HepG2 (cell line): ENCODE measurements around the gene GJD4. TPM values are rescaled to one million over a fixed set of nuclear protein-coding genes. Genes with fewer than 3 reads are reported as not detected.

ENCODE experiments used
- ATAC-seq: fragments of 200-7000 bp; cut with Tn5 transposase; 3 replicates; pipeline ENCODE4 v1.9.1; 2020; ENCODE audit warnings: mild to moderate bottlenecking, moderate library complexity
- BruUV-seq: library from RNA; stranded (reverse); fragments of 400-500 nt; replicated peaks from 2 replicates; lab custom pipeline; 2021; lab: Mats Ljungman, UMichigan
- CTCF ChIA-PET: fragments of 300-600 bp; formaldehyde crosslinking; extraction: SDS; loops from one replicate; lab custom pipeline; 2021; ENCODE audit warnings: low total read pairs, inconsistent platforms, low intra/inter-chr PET ratio; lab: Yijun Ruan, JAX
- POLR2A ChIA-PET: fragments of 350-600 bp; sonication (Branson Sonifier 250); formaldehyde crosslinking; loops from one replicate; lab custom pipeline; 2020; ENCODE audit warnings: antibody characterized with exemption, inconsistent platforms; lab: Yijun Ruan, JAX
- DNase-seq: peaks from one replicate; pipeline ENCODE4 v3.0.0-alpha.2; 2015; ENCODE audit warnings: low spot score
- FAIRE-seq: peaks from 3 replicates; lab custom pipeline; 2011; peaks lifted over from hg19 to GRCh38; lab: Jason Lieb, UNC
- H2AFZ ChIP-seq: one replicate; pipeline ENCODE4 v1.6.1; 2011; ENCODE audit warnings: low read length, inconsistent platforms
- H3K27ac ChIP-seq: fragments of 300-600 bp; 3 replicates; pipeline ENCODE4 v1.8.0; 2011; ENCODE audit warnings: mixed run types, mild to moderate bottlenecking, mixed read lengths, low read length, inconsistent platforms; ENCODE audit not compliant: insufficient read depth; ENCODE audit errors: extremely low read length
- H3K27me3 ChIP-seq, 2 experiments: fragments of 200-600 bp in 1 of 2; 2 replicates in 1 of 2; 3 replicates in 1 of 2; pipeline versions ENCODE4 v1.6.0 to v1.8.0; 2011; ENCODE audit warnings: low read length in 2 of 2, mild to moderate bottlenecking in 2 of 2, moderate library complexity in 2 of 2, inconsistent platforms in 1 of 2; ENCODE audit not compliant: insufficient read depth in 2 of 2, control insufficient read depth in 1 of 2
- H3K36me3 ChIP-seq, 2 experiments: fragments of 200-600 bp in 1 of 2; replicated peaks in 1 of 2; 2 replicates in 1 of 2; 3 replicates in 1 of 2; pipeline versions ENCODE4 v1.5.1 to v1.8.0; 2011; ENCODE audit warnings: low read length in 2 of 2, inconsistent platforms in 1 of 2; ENCODE audit not compliant: insufficient read depth in 2 of 2, control insufficient read depth in 1 of 2
- H3K4me1 ChIP-seq: 2 replicates; pipeline ENCODE4 v1.5.1; 2012; ENCODE audit warnings: low read length, inconsistent platforms; ENCODE audit not compliant: insufficient read depth
- H3K4me2 ChIP-seq: 2 replicates; pipeline ENCODE4 v1.6.0; 2011; ENCODE audit warnings: low read depth, low read length, inconsistent platforms
- H3K4me3 ChIP-seq, 3 experiments: fragments of 200-600 bp in 1 of 3; sonication (generic), shearing (Covaris generic) in 1 of 3; replicated peaks in 1 of 3; 2 replicates each; pipeline ENCODE4 v1.5.1; 2011 to 2016; ENCODE audit warnings: low read length in 3 of 3, inconsistent platforms in 2 of 3, low read depth in 2 of 3, mild to moderate bottlenecking in 2 of 3, control low read depth in 1 of 3, mixed read lengths in 1 of 3; ENCODE audit not compliant: insufficient read depth in 1 of 3
- H3K79me2 ChIP-seq: one replicate; pipeline ENCODE4 v1.6.1; 2011; ENCODE audit warnings: low read length, inconsistent platforms; ENCODE audit not compliant: insufficient read depth
- H3K9ac ChIP-seq: 2 replicates; pipeline ENCODE4 v1.6.0; 2011; ENCODE audit warnings: mild to moderate bottlenecking, low read depth, low read length, inconsistent platforms; ENCODE audit not compliant: insufficient read depth
- H3K9me3 ChIP-seq: 2 replicates; pipeline ENCODE4 v1.5.1; 2012; ENCODE audit warnings: mild to moderate bottlenecking, low read length
- H4K20me1 ChIP-seq: 2 replicates; pipeline ENCODE4 v1.6.0; 2011; ENCODE audit warnings: inconsistent platforms, mild to moderate bottlenecking, low read length, moderate library complexity; ENCODE audit not compliant: insufficient read depth
- DMAP1 ChIP-seq: IDR thresholded peaks from 2 replicates; pipeline ENCODE4 v1.6.1; 2016
- HBP1 ChIP-seq: IDR thresholded peaks from 2 replicates; pipeline ENCODE4 v1.6.1; 2016; ENCODE audit warnings: low read depth, control low read depth
- MXD1 ChIP-seq: sonication (generic); formaldehyde crosslinking; IDR thresholded peaks from 2 replicates; pipeline ENCODE4 v1.4.0; 2020; ENCODE audit warnings: mild to moderate bottlenecking, missing genetic modification reagents
- RBM22 ChIP-seq: fragments of 200-400 bp; formaldehyde crosslinking; optimal IDR thresholded peaks from 2 replicates; pipeline ENCODE3; 2017; ENCODE audit warnings: mild to moderate bottlenecking, low read length, moderate library complexity
- ZNF724P ChIP-seq: sonication (generic); formaldehyde crosslinking; IDR thresholded peaks from 2 replicates; pipeline ENCODE4 v1.8.0; 2022; ENCODE audit warnings: missing genetic modification reagents, borderline replicate concordance
- ZNF782 ChIP-seq: sonication (generic); formaldehyde crosslinking; IDR thresholded peaks from 2 replicates; pipeline ENCODE4 v1.4.0; 2020; ENCODE audit warnings: missing genetic modification reagents, mild to moderate bottlenecking, borderline replicate concordance
- WGBS: methylation state at CpG from one replicate; pipeline ENCODE4 v1.1.6; 2017; ENCODE audit warnings: low lambda C conversion rate; 5-methylcytosine and 5-hydroxymethylcytosine counted together
- in situ Hi-C: cut with HindIII; loops from 2 replicates; pipeline ENCODE4 v1.10.0; 2017; ENCODE audit warnings: low pct_unique_long_range_greater_than_20kb; ENCODE audit not compliant: extremely low pct_ligation_motif_present
- intact Hi-C: fragments of 100-400 bp; cut with micrococcal nuclease; formaldehyde crosslinking; loops from one replicate; pipeline ENCODE4 v1.10.0; 2022; ENCODE audit not compliant: unreplicated experiment
- polyA plus RNA-seq, 8 experiments: library from polyadenylated mRNA; depleted of rRNA in 3 of 8; stranded (reverse) in 7 of 8; unstranded in 1 of 8; fragments of >200 nt; fragmentation: Illumina TruSeq in 4 of 8; extraction: Trizol in 4 of 8; gene quantifications; 2 replicates each; pipeline versions ENCODE4 v1.2.1 to v1.2.3, GENCODE V29; 2011 to 2016; ENCODE audit warnings: low read depth in 4 of 8, missing spikeins in 1 of 8, mixed read lengths in 1 of 8; ENCODE audit not compliant: insufficient read depth in 1 of 8
- total RNA-seq, 5 experiments: library from RNA; depleted of rRNA; stranded (reverse); fragments of >200 nt; fragmentation: Illumina TruSeq; extraction: Trizol; gene quantifications; 2 replicates each; pipeline ENCODE4 v1.2.3, GENCODE V29; 2016; ENCODE audit warnings: low read depth in 1 of 5

GJD4 gene
- total and polyA plus RNA-seq, 2 of the 13 experiments (the other 11 are each of a cell fraction or from before 2014, with no cell fraction given) = not detected

GRCh38 chr10:35568483-35569015 is 36.6 kb upstream of the GJD4 start:
- POLR2A ChIA-PET = no interaction called here
- Histone ChIP-seq H3K4me1 (no peaks in the 10 kb centered on the region), H3K79me2 (no peaks in the 10 kb centered on the region), H3K9me3 (no peaks in the 10 kb centered on the region), H3K27me3 (no peaks in the 10 kb centered on the region), H2AFZ (no peak overlapping the region), H3K9ac (no peak overlapping the region), H3K4me3 (no peak overlapping the region), H3K36me3 (peaks cover 23 to 52% of the 10 kb centered on the region in 2 experiments), H3K27ac (no peak overlapping the region), H4K20me1 (no peaks in the 10 kb centered on the region), H3K4me2 (no peak overlapping the region)
- 99% methylated on average over 14 of the region's 20 CpGs for WGBS
- ATAC-seq (no peak; the same call in 2 of the 3 replicates), DNase-seq (no peak), FAIRE-seq (no peak)
- CTCF ChIA-PET = no interaction called here
- no TSS peak for BruUV-seq
- TF ChIP-seq RBM22 (peak; percentile 32), ZNF724P (CRISPR knock-in tag) (no peak), DMAP1 (CRISPR knock-in tag) (no peak), HBP1 (no peak), ZNF782 (CRISPR knock-in tag) (no peak), MXD1 (CRISPR knock-in tag) (no peak)
- intact Hi-C loops = no loop called here
- in situ Hi-C loops = loop anchor here (25.0 kb wide), 1 partner anchor 456 kb away; no protein-coding TSS in a partner anchor
